IMR-90 (cell line): ENCODE results near the gene NPAS1. TPM values are rescaled to one million over a fixed set of nuclear protein-coding genes. Genes with fewer than 3 reads are reported as not detected.

Experiments used
- ATAC-seq: fragments of 200-7000 bp; cut with Tn5 transposase; 2 replicates; pipeline ENCODE4 v1.9.1; 2020; ENCODE audit warnings: low read depth, mild to moderate bottlenecking, moderate library complexity
- BruUV-seq: library from RNA; stranded (reverse); fragments of 400-500 nt; replicated peaks from 2 replicates; lab custom pipeline; 2021; lab: Mats Ljungman, UMichigan
- CTCF ChIA-PET: fragments of 300-600 bp; formaldehyde crosslinking; extraction: SDS; loops from one replicate; lab custom pipeline; 2021; ENCODE audit warnings: antibody characterized with exemption; lab: Yijun Ruan, JAX
- POLR2A ChIA-PET: fragments of 300-600 bp; sonication (Branson Sonifier 250); formaldehyde crosslinking; loops from one replicate; lab custom pipeline; 2022; ENCODE audit warnings: antibody characterized with exemption; ENCODE audit not compliant: unreplicated experiment; lab: Charles Lee
- DNase-seq: peaks from one replicate; pipeline ENCODE4 v3.0.0; 2013
- H2AFZ ChIP-seq: replicated peaks from 2 replicates; pipeline ENCODE3; 2013; ENCODE audit warnings: low read length, mild to moderate bottlenecking; ENCODE audit not compliant: poor library complexity
- H2AK5ac ChIP-seq: 2 replicates; pipeline ENCODE4 v1.6.1; 2013; ENCODE audit warnings: low read depth, low read length, inconsistent platforms
- H2AK9ac ChIP-seq: replicated peaks from 2 replicates; pipeline ENCODE3; 2013; ENCODE audit warnings: mild to moderate bottlenecking, low read depth, low read length, moderate library complexity; ENCODE audit not compliant: poor library complexity
- H2BK120ac ChIP-seq: 2 replicates; pipeline ENCODE4 v1.6.1; 2013; ENCODE audit warnings: low read depth, low read length, inconsistent platforms
- H2BK15ac ChIP-seq: 3 replicates; pipeline ENCODE4 v1.6.1; 2013; ENCODE audit warnings: low read depth, low read length, inconsistent platforms
- H2BK20ac ChIP-seq: 2 replicates; pipeline ENCODE4 v1.6.1; 2013; ENCODE audit warnings: low read depth, mild to moderate bottlenecking, inconsistent platforms, low read length, moderate library complexity
- H2BK5ac ChIP-seq: 2 replicates; pipeline ENCODE4 v1.6.1; 2013; ENCODE audit warnings: mild to moderate bottlenecking, low read depth, low read length, inconsistent platforms; ENCODE audit not compliant: poor library complexity, severe bottlenecking
- H3K14ac ChIP-seq: replicated peaks from 2 replicates; pipeline ENCODE4 v1.6.1; 2013; ENCODE audit warnings: low read depth, low read length, inconsistent platforms
- H3K18ac ChIP-seq: 2 replicates; pipeline ENCODE4 v1.6.1; 2013; ENCODE audit warnings: low read depth, low read length, control low read depth
- H3K23ac ChIP-seq: 2 replicates; pipeline ENCODE4 v1.6.1; 2013; ENCODE audit warnings: low read depth, low read length, inconsistent platforms
- H3K27ac ChIP-seq: 2 replicates; pipeline ENCODE4 v1.5.1; 2013; ENCODE audit warnings: mild to moderate bottlenecking, control low read depth, low read length; ENCODE audit not compliant: insufficient read depth
- H3K27me3 ChIP-seq: 2 replicates; pipeline ENCODE4 v1.6.1; 2013; ENCODE audit warnings: low read length; ENCODE audit not compliant: control insufficient read depth, insufficient read depth
- H3K36me3 ChIP-seq: 2 replicates; pipeline ENCODE4 v1.6.1; 2013; ENCODE audit warnings: low read length, mixed read lengths; ENCODE audit not compliant: control insufficient read depth, insufficient read depth
- H3K4ac ChIP-seq: 2 replicates; pipeline ENCODE4 v1.6.1; 2013; ENCODE audit warnings: low read depth, low read length, inconsistent platforms
- H3K4me1 ChIP-seq: 2 replicates; pipeline ENCODE4 v1.6.1; 2013; ENCODE audit warnings: low read length, mixed read lengths; ENCODE audit not compliant: control insufficient read depth, insufficient read depth
- H3K4me2 ChIP-seq: 2 replicates; pipeline ENCODE4 v1.6.1; 2013; ENCODE audit warnings: low read depth, mild to moderate bottlenecking, control low read depth, low read length, moderate library complexity
- H3K4me3 ChIP-seq: 2 replicates; pipeline ENCODE4 v1.5.1; 2013; ENCODE audit warnings: low read depth, mild to moderate bottlenecking, control low read depth, low read length, moderate library complexity; ENCODE audit not compliant: insufficient read depth
- H3K56ac ChIP-seq: 2 replicates; pipeline ENCODE4 v1.6.1; 2013; ENCODE audit warnings: low read length, inconsistent platforms; ENCODE audit not compliant: insufficient read depth; ENCODE audit errors: extremely low read depth
- H3K79me1 ChIP-seq, 2 experiments: 2 replicates each; pipeline ENCODE4 v1.6.1; 2013; ENCODE audit warnings: low read length in 2 of 2, inconsistent platforms in 1 of 2, low read depth in 1 of 2
- H3K9ac ChIP-seq: 2 replicates; pipeline ENCODE4 v1.6.1; 2013; ENCODE audit warnings: low read depth, low read length, control low read depth
- H3K9me1 ChIP-seq: 2 replicates; pipeline ENCODE4 v1.6.1; 2013; ENCODE audit warnings: low read length, inconsistent platforms; ENCODE audit not compliant: insufficient read depth
- H3K9me3 ChIP-seq: 2 replicates; pipeline ENCODE4 v1.6.1; 2013; ENCODE audit warnings: low read length; ENCODE audit not compliant: control insufficient read depth, insufficient read depth
- H4K20me1 ChIP-seq: 2 replicates; pipeline ENCODE4 v1.6.1; 2013; ENCODE audit warnings: low read length, inconsistent platforms; ENCODE audit not compliant: insufficient read depth
- H4K5ac ChIP-seq: 2 replicates; pipeline ENCODE4 v1.6.1; 2013; ENCODE audit warnings: mild to moderate bottlenecking, low read depth, low read length, control low read depth
- H4K8ac ChIP-seq, 2 experiments: 2 replicates each; pipeline ENCODE4 v1.6.1; 2013; ENCODE audit warnings: low read depth in 2 of 2, low read length in 2 of 2, control low read depth in 1 of 2, inconsistent platforms in 1 of 2
- H4K91ac ChIP-seq: 2 replicates; pipeline ENCODE4 v1.6.1; 2013; ENCODE audit warnings: low read depth, low read length, inconsistent platforms; ENCODE audit not compliant: insufficient read depth
- BHLHE40 ChIP-seq: fragments of 150-350 bp; IDR thresholded peaks from 2 replicates; pipeline ENCODE4 v1.6.1; 2016; ENCODE audit warnings: mild to moderate bottlenecking, low read depth, low read length
- CEBPB ChIP-seq: IDR thresholded peaks from 2 replicates; pipeline ENCODE4 v1.6.1; 2012; ENCODE audit warnings: low read depth, low read length, improper control_type of control experiment
- CHD1 ChIP-seq: IDR thresholded peaks from 2 replicates; pipeline ENCODE4 v1.6.1; 2012; ENCODE audit warnings: low read depth, low read length, improper control_type of control experiment
- CTCF ChIP-seq: conservative IDR thresholded peaks from 2 replicates; pipeline ENCODE4 v1.5.1; 2012; ENCODE audit warnings: mild to moderate bottlenecking, low read depth, low read length, improper control_type of control experiment
- MAFK ChIP-seq: IDR thresholded peaks from 2 replicates; pipeline ENCODE4 v1.6.1; 2012; ENCODE audit warnings: low read depth, low read length, improper control_type of control experiment
- MAZ ChIP-seq: IDR thresholded peaks from 2 replicates; pipeline ENCODE4 v1.6.1; 2012; ENCODE audit warnings: low read depth, mild to moderate bottlenecking, low read length, improper control_type of control experiment, moderate library complexity, borderline replicate concordance
- MXI1 ChIP-seq: IDR thresholded peaks from 2 replicates; pipeline ENCODE4 v1.6.1; 2012; ENCODE audit warnings: low read depth, mild to moderate bottlenecking, low read length, moderate library complexity, borderline replicate concordance
- NFE2L2 ChIP-seq: fragments of 150-350 bp; IDR thresholded peaks from 2 replicates; pipeline ENCODE4 v1.6.1; 2016; ENCODE audit warnings: low read depth, mild to moderate bottlenecking, low read length
- POLR2A ChIP-seq: IDR thresholded peaks from 2 replicates; pipeline ENCODE4 v1.6.1; 2012; ENCODE audit warnings: mild to moderate bottlenecking, low read depth, low read length
- RAD21 ChIP-seq: IDR thresholded peaks from 2 replicates; pipeline ENCODE4 v1.6.1; 2012; ENCODE audit warnings: low read length, improper control_type of control experiment
- RCOR1 ChIP-seq: IDR thresholded peaks from 2 replicates; pipeline ENCODE4 v1.6.1; 2012; ENCODE audit warnings: mild to moderate bottlenecking, low read length, improper control_type of control experiment; ENCODE audit not compliant: insufficient replicate concordance
- SMC3 ChIP-seq: fragments of 150-350 bp; IDR thresholded peaks from 2 replicates; pipeline ENCODE4 v1.6.1; 2016; ENCODE audit warnings: low read depth, mild to moderate bottlenecking, antibody characterized with exemption, low read length, moderate library complexity
- WGBS, 2 experiments: methylation state at CpG; one replicate each; pipeline versions ENCODE4 v1.1.5 to v1.1.7; 2013; ENCODE audit warnings: missing lambda C conversion rate in 2 of 2; ENCODE audit not compliant: insufficient read length in 1 of 2; ENCODE audit errors: extremely low coverage in 2 of 2; 5-methylcytosine and 5-hydroxymethylcytosine counted together
- dilution Hi-C: fragments of 300-500 bp; cut with HindIII; formaldehyde crosslinking; loops from one replicate; pipeline ENCODE4 v1.14.3; 2018; ENCODE audit warnings: low sequenced_read_pairs; ENCODE audit not compliant: unreplicated experiment
- in situ Hi-C: fragments of 300-500 bp; cut with MboI; formaldehyde crosslinking; loops from 3 replicates; pipeline ENCODE4 v1.14.3; 2019; ENCODE audit warnings: low sequenced_read_pairs, inconsistent platforms, mixed read lengths
- intact Hi-C: fragments of 100-400 bp; cut with micrococcal nuclease; formaldehyde crosslinking; loops from 2 replicates; pipeline ENCODE4 v1.10.0; 2022
- polyA plus RNA-seq, 3 experiments: library from polyadenylated mRNA; depleted of rRNA; stranded (reverse); fragments of >200 nt; gene quantifications; 2 replicates each; pipeline ENCODE4 v1.2.3, GENCODE V29; 2012; ENCODE audit warnings: low replicate concordance in 1 of 3
- total RNA-seq: library from RNA; depleted of rRNA; stranded (reverse); fragments of >200 nt; gene quantifications from 2 replicates; pipeline ENCODE4 v1.2.3, GENCODE V29; 2012
- TF ChIP-seq, protein P1 (sequence below): fragments of 150-350 bp; IDR thresholded peaks from 2 replicates; pipeline ENCODE4 v1.6.1; 2016; ENCODE audit warnings: low read depth, mild to moderate bottlenecking, low read length, moderate library complexity, borderline replicate concordance

Gene NPAS1
- total and polyA plus RNA-seq, 2 of the 4 experiments (the other 2 are of a cell fraction): 0.36 to 5.7 TPM

GRCh38 chr19:46975925-46976782 lies 43.5 kb upstream of the NPAS1 start:
- Histone ChIP-seq H3K9me3 (no peaks in the 10 kb centered on the region), H3K18ac (peak overlapping the region; percentile 49), H3K36me3 (no peaks in the 10 kb centered on the region), H2BK20ac (peak overlapping the region; percentile 90), H2AK5ac (peak overlapping the region; percentile 96), H3K9me1 (peaks cover 45% of the 10 kb centered on the region), H3K56ac (peak overlapping the region; percentile 60), H4K91ac (peak overlapping the region; percentile 84), H2BK5ac (peak overlapping the region; percentile 87), H3K4me2 (peak overlapping the region; percentile 9), H4K5ac (peak overlapping the region; percentile 27), H2BK15ac (peak overlapping the region; percentile 60; the same call in 2 of the 3 replicates), H3K4me3 (no peak overlapping the region), H3K14ac (peak overlapping the region; percentile 87), H2BK120ac (peak overlapping the region; percentile 92), H3K9ac (peak overlapping the region; percentile 39; the same call in 1 of the 2 replicates), H4K8ac (peak overlapping the region; percentile 14 to 82), H3K4ac (peak overlapping the region; percentile 89), H3K4me1 (peaks cover 32% of the 10 kb centered on the region), H3K27ac (peak overlapping the region; percentile 79), H3K23ac (peak overlapping the region; percentile 93), H4K20me1 (peaks cover 22% of the 10 kb centered on the region; the same call in 1 of the 2 replicates), H3K27me3 (no peaks in the 10 kb centered on the region), H2AFZ (peak overlapping the region; percentile 74), H3K79me1 (peaks cover 44 to 82% of the 10 kb centered on the region in 2 experiments), H2AK9ac (peak overlapping the region; percentile 86)
- intact Hi-C loops: loop anchor here (2.0 to 5.0 kb wide), 3 partner anchors 39 to 119 kb away; no protein-coding TSS in a partner anchor
- 25% methylated on average over 15 of the region's 18 CpGs; no CpG with 5 or more reads in 1 of the 2 experiments for WGBS, 2 experiments
- ATAC-seq: peak; percentile 83
- peak; percentile 93 for DNase-seq
- no TSS peak for BruUV-seq
- ChIA-PET POLR2A (interaction anchor here (0.6 to 1.4 kb wide), 3 partner anchors 12 to 874 kb away, joined by 4 to 9 read pairs (median 4); no protein-coding TSS in a partner anchor), CTCF (interaction anchor here (1.0 to 1.3 kb wide), 4 partner anchors 15 to 119 kb away, joined by 3 to 5 read pairs (median 4); no protein-coding TSS in a partner anchor)
- in situ Hi-C loops: no loop called here
- dilution Hi-C loops: no loop called here
- no peak; the same call in 1 of the 2 replicates for TF ChIP-seq BHLHE40
- no peak for TF ChIP-seq MAFK
- TF ChIP-seq CTCF: no peak
- 0 out of 2 replicates have a peak, but pooled peaks have one; percentile 14 for TF ChIP-seq RAD21
- no peak for TF ChIP-seq RCOR1
- 0 out of 2 replicates have a peak, but pooled peaks have one; percentile 20 for TF ChIP-seq MXI1
- TF ChIP-seq MAZ: no peak
- TF ChIP-seq, protein P1, sequence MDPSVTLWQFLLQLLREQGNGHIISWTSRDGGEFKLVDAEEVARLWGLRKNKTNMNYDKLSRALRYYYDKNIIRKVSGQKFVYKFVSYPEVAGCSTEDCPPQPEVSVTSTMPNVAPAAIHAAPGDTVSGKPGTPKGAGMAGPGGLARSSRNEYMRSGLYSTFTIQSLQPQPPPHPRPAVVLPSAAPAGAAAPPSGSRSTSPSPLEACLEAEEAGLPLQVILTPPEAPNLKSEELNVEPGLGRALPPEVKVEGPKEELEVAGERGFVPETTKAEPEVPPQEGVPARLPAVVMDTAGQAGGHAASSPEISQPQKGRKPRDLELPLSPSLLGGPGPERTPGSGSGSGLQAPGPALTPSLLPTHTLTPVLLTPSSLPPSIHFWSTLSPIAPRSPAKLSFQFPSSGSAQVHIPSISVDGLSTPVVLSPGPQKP: no peak
- 0 out of 2 replicates have a peak, but pooled peaks have one; percentile 19 for TF ChIP-seq POLR2A
- TF ChIP-seq CHD1: no peak
- peak; percentile 68; the same call in 1 of the 2 replicates for TF ChIP-seq NFE2L2
- no peak for TF ChIP-seq SMC3
- peak; percentile 65 for TF ChIP-seq CEBPB
